Caco-2 (cell line): Measurements from ENCODE around the gene SPOCK2. TPM values are rescaled to one million over a fixed set of nuclear protein-coding genes. Genes with fewer than 3 reads are reported as not detected.

Experiments used
- BruUV-seq: library from RNA; stranded (reverse); fragments of 400-500 nt; replicated peaks from 2 replicates; lab custom pipeline; 2021; lab: Mats Ljungman, UMichigan
- CTCF ChIA-PET: fragments of 300-600 bp; sonication (Branson Sonifier 250); formaldehyde crosslinking; loops from one replicate; lab custom pipeline; 2022; ENCODE audit warnings: antibody characterized with exemption; lab: Charles Lee
- POLR2A ChIA-PET: fragments of 300-600 bp; sonication (Branson Sonifier 250); formaldehyde crosslinking; loops from one replicate; lab custom pipeline; 2022; ENCODE audit warnings: antibody characterized with exemption; lab: Charles Lee
- DNase-seq, 2 experiments: peaks; one replicate each; pipeline versions ENCODE4 v3.0.0 to v3.0.0-alpha.2; 2020 to 2022
- H3K27me3 ChIP-seq: replicated peaks from 2 replicates; pipeline ENCODE4 v1.6.0; 2011; ENCODE audit warnings: low read length; ENCODE audit not compliant: control insufficient read depth, insufficient read depth
- H3K36me3 ChIP-seq: 2 replicates; pipeline ENCODE4 v1.5.1; 2011; ENCODE audit warnings: low read length; ENCODE audit not compliant: control insufficient read depth, insufficient read depth
- H3K4me1 ChIP-seq: fragments of 250-450 bp; sonication (Bioruptor Pico); 2 replicates; pipeline ENCODE4 v1.5.1; 2020; ENCODE audit warnings: mild to moderate bottlenecking
- H3K4me3 ChIP-seq: 2 replicates; pipeline ENCODE4 v1.5.1; 2011; ENCODE audit warnings: low read depth, mild to moderate bottlenecking, control low read depth, low read length
- H3K9me3 ChIP-seq: fragments of 250-450 bp; sonication (Bioruptor Pico); 2 replicates; pipeline ENCODE4 v1.5.1; 2020; ENCODE audit warnings: mild to moderate bottlenecking, moderate library complexity
- H3K27ac Mint-ChIP-seq: one replicate; pipeline ENCODE4 v1.8.0; 2022; ENCODE audit warnings: mixed read lengths; ENCODE audit not compliant: unreplicated experiment
- H3K27me3 Mint-ChIP-seq: one replicate; pipeline ENCODE4 v1.8.0; 2022; ENCODE audit warnings: mixed read lengths; ENCODE audit not compliant: insufficient read depth, unreplicated experiment
- H3K36me3 Mint-ChIP-seq: one replicate; pipeline ENCODE4 v1.8.0; 2022; ENCODE audit warnings: mild to moderate bottlenecking, mixed read lengths; ENCODE audit not compliant: insufficient read depth, unreplicated experiment
- H3K4me1 Mint-ChIP-seq: one replicate; pipeline ENCODE4 v1.8.0; 2022; ENCODE audit warnings: low read depth, mixed read lengths; ENCODE audit not compliant: unreplicated experiment
- H3K4me3 Mint-ChIP-seq: one replicate; pipeline ENCODE4 v1.8.0; 2022; ENCODE audit warnings: mild to moderate bottlenecking, moderate library complexity, mixed read lengths; ENCODE audit not compliant: unreplicated experiment
- H3K9me3 Mint-ChIP-seq: one replicate; pipeline ENCODE4 v1.8.0; 2022; ENCODE audit warnings: mixed read lengths; ENCODE audit not compliant: unreplicated experiment
- CTCF ChIP-seq, 2 experiments: fragments of 200-600 bp in 1 of 2; IDR thresholded peaks; 1 replicate in 1 of 2; 2 replicates in 1 of 2; pipeline versions ENCODE4 v1.5.1 to v1.8.0; 2011 to 2022; ENCODE audit warnings: antibody characterized with exemption in 1 of 2, control low read depth in 1 of 2, inconsistent platforms in 1 of 2, low read depth in 1 of 2, low read length in 1 of 2, mild to moderate bottlenecking in 1 of 2, moderate library complexity in 1 of 2; ENCODE audit not compliant: insufficient read depth in 1 of 2, severe bottlenecking in 1 of 2, unreplicated experiment in 1 of 2
- intact Hi-C: fragments of 100-400 bp; cut with micrococcal nuclease; formaldehyde crosslinking; loops from one replicate; pipeline ENCODE4 v1.10.0; 2022; ENCODE audit not compliant: unreplicated experiment
- total RNA-seq: library from RNA; stranded (reverse); gene quantifications from 2 replicates; pipeline ENCODE4 v1.2.3, GENCODE V29; 2022

The SPOCK2 gene
- total RNA-seq, 1 experiment from 2014 or later = 1.6 TPM

GRCh38 chr10:72083790-72084459, 4.4 kb downstream of the SPOCK2 start:
- peaks cover 18% of the 10 kb centered on the region for H3K4me1 ChIP-seq
- H3K4me1 Mint-ChIP-seq = peaks cover 20% of the 10 kb centered on the region
- no peak overlapping the region for H3K4me3 Mint-ChIP-seq
- no peaks in the 10 kb centered on the region for H3K27me3 ChIP-seq
- no peaks in the 10 kb centered on the region for H3K9me3 Mint-ChIP-seq
- H3K36me3 Mint-ChIP-seq = peaks cover 6% of the 10 kb centered on the region
- intact Hi-C loops = no loop called here
- H3K27ac Mint-ChIP-seq = no peak overlapping the region
- POLR2A ChIA-PET = no interaction called here
- H3K4me3 ChIP-seq = no peak overlapping the region
- CTCF ChIA-PET = interaction anchor here (1.2 kb wide), 1 partner anchor 35 kb away, joined by 3 read pairs; no protein-coding TSS in a partner anchor
- no TSS peak for BruUV-seq
- H3K27me3 Mint-ChIP-seq = no peaks in the 10 kb centered on the region
- DNase-seq = no peak
- H3K36me3 ChIP-seq = no peaks in the 10 kb centered on the region
- no peak for TF ChIP-seq CTCF (IDR thresholded peaks at IDR 0.05; ENCODE audit: insufficient read depth in 1 of 2, low read depth in 1 of 2, low read length in 1 of 2, severe bottlenecking in 1 of 2, unreplicated experiment in 1 of 2)
- H3K9me3 ChIP-seq = no peaks in the 10 kb centered on the region

GRCh38 chr10:72082856-72083789, 5.2 kb downstream of the SPOCK2 start:
- no peak for TF ChIP-seq CTCF (IDR thresholded peaks at IDR 0.05; ENCODE audit: insufficient read depth in 1 of 2, low read depth in 1 of 2, low read length in 1 of 2, severe bottlenecking in 1 of 2, unreplicated experiment in 1 of 2)
- POLR2A ChIA-PET = no interaction called here
- no peaks in the 10 kb centered on the region for H3K27me3 ChIP-seq

GRCh38 chr10:72081772-72082590, 6.4 kb downstream of the SPOCK2 start:
- TF ChIP-seq CTCF (IDR thresholded peaks at IDR 0.05; ENCODE audit: insufficient read depth in 1 of 2, low read depth in 1 of 2, low read length in 1 of 2, severe bottlenecking in 1 of 2, unreplicated experiment in 1 of 2) = no peak
- Mint-ChIP-seq H3K4me3 (no peak overlapping the region), H3K9me3 (no peaks in the 10 kb centered on the region), H3K27me3 (no peaks in the 10 kb centered on the region), H3K27ac (no peak overlapping the region), H3K36me3 (no peaks in the 10 kb centered on the region), H3K4me1 (peaks cover 14% of the 10 kb centered on the region)
- no TSS peak for BruUV-seq
- intact Hi-C loops = no loop called here
- ChIA-PET CTCF (interaction anchor here (2.9 kb wide), 1 partner anchor 33 kb away, joined by 10 read pairs; no protein-coding TSS in a partner anchor), POLR2A (no interaction called here)
- Histone ChIP-seq H3K36me3 (no peaks in the 10 kb centered on the region), H3K4me3 (no peak overlapping the region), H3K4me1 (peaks cover 13% of the 10 kb centered on the region), H3K27me3 (no peaks in the 10 kb centered on the region), H3K9me3 (no peaks in the 10 kb centered on the region)
- DNase-seq = no peak

More at GRCh38 chr10:72082856-72083789, 5.2 kb downstream of the SPOCK2 start:
- BruUV-seq = no TSS peak
- intact Hi-C loops = no loop called here
- Histone ChIP-seq H3K9me3 (no peaks in the 10 kb centered on the region), H3K4me3 (no peak overlapping the region), H3K4me1 (peaks cover 13% of the 10 kb centered on the region), H3K36me3 (no peaks in the 10 kb centered on the region)
- peaks cover 1% of the 10 kb centered on the region for H3K36me3 Mint-ChIP-seq
- H3K27me3 Mint-ChIP-seq = no peaks in the 10 kb centered on the region
- peak in 1 of 2 experiments; percentile 30 for DNase-seq
- H3K4me1 Mint-ChIP-seq = peaks cover 15% of the 10 kb centered on the region
- no peak overlapping the region for H3K27ac Mint-ChIP-seq
- H3K4me3 Mint-ChIP-seq = no peak overlapping the region
- H3K9me3 Mint-ChIP-seq = no peaks in the 10 kb centered on the region
- CTCF ChIA-PET = no interaction called here
